Panc1 (cell line): ENCODE results near the gene EPHB6. TPM values are rescaled to one million over a fixed set of nuclear protein-coding genes. Genes with fewer than 3 reads are reported as not detected.

ENCODE experiments used
- ATAC-seq: fragments of 200-7000 bp; cut with Tn5 transposase; 2 replicates; pipeline ENCODE4 v1.9.1; 2020; ENCODE audit warnings: mild to moderate bottlenecking, moderate library complexity
- BruUV-seq: library from RNA; stranded (reverse); fragments of 400-500 nt; replicated peaks from 2 replicates; lab custom pipeline; 2021; lab: Mats Ljungman, UMichigan
- CTCF ChIA-PET: fragments of 300-600 bp; sonication (Branson Sonifier 250); formaldehyde crosslinking; loops from one replicate; lab custom pipeline; 2022; ENCODE audit warnings: antibody characterized with exemption; lab: Charles Lee
- POLR2A ChIA-PET: fragments of 300-600 bp; sonication (Branson Sonifier 250); formaldehyde crosslinking; loops from one replicate; lab custom pipeline; 2022; ENCODE audit warnings: antibody characterized with exemption; lab: Charles Lee
- DNase-seq: peaks from one replicate; pipeline ENCODE4 v3.0.0-alpha.2; 2010; ENCODE audit warnings: low read depth, low spot score
- H3K27ac ChIP-seq: 2 replicates; pipeline ENCODE4 v1.5.1; 2011; ENCODE audit warnings: mild to moderate bottlenecking, low read length, inconsistent platforms
- H3K27me3 ChIP-seq: fragments of 200-500 bp; sonication (Bioruptor generic); 2 replicates; pipeline ENCODE4 v1.6.0; 2014; ENCODE audit warnings: low read length, inconsistent platforms; ENCODE audit not compliant: control insufficient read depth, insufficient read depth
- H3K36me3 ChIP-seq: fragments of 200-500 bp; sonication (Bioruptor generic); 2 replicates; pipeline ENCODE4 v1.5.1; 2014; ENCODE audit warnings: inconsistent platforms, mild to moderate bottlenecking, low read length, moderate library complexity; ENCODE audit not compliant: control insufficient read depth, insufficient read depth
- H3K4me1 ChIP-seq: 2 replicates; pipeline ENCODE4 v1.5.1; 2011; ENCODE audit warnings: inconsistent platforms, mild to moderate bottlenecking, low read length, moderate library complexity; ENCODE audit not compliant: control insufficient read depth, insufficient read depth
- H3K4me3 ChIP-seq, 2 experiments: 2 replicates each; pipeline ENCODE4 v1.5.1; 2011 to 2012; ENCODE audit warnings: low read depth in 2 of 2, low read length in 2 of 2, mild to moderate bottlenecking in 2 of 2, inconsistent platforms in 1 of 2, moderate library complexity in 1 of 2
- H3K9me3 ChIP-seq: fragments of 200-500 bp; sonication (Bioruptor generic); 2 replicates; pipeline ENCODE4 v1.5.1; 2014; ENCODE audit warnings: low read depth, mild to moderate bottlenecking, inconsistent platforms, low read length, moderate library complexity; ENCODE audit not compliant: control insufficient read depth, insufficient read depth
- CTCF ChIP-seq: fragments of 450-650 bp; IDR thresholded peaks from 2 replicates; pipeline ENCODE4 v1.5.1; 2017; ENCODE audit warnings: mild to moderate bottlenecking
- POLR2AphosphoS5 ChIP-seq: IDR thresholded peaks from 2 replicates; pipeline ENCODE4 v1.6.1; 2012; ENCODE audit warnings: mild to moderate bottlenecking, low read depth, low read length, moderate library complexity
- REST ChIP-seq, 2 experiments: IDR thresholded peaks; 2 replicates each; pipeline ENCODE4 v1.6.1; 2011 to 2012; ENCODE audit warnings: low read depth in 2 of 2, control low read depth in 1 of 2, low read length in 1 of 2, mild to moderate bottlenecking in 1 of 2, moderate library complexity in 1 of 2; ENCODE audit not compliant: insufficient read depth in 1 of 2
- SIN3A ChIP-seq: IDR thresholded peaks from 2 replicates; pipeline ENCODE4 v1.6.1; 2012; ENCODE audit warnings: low read depth, mild to moderate bottlenecking, low read length, moderate library complexity, borderline replicate concordance; ENCODE audit not compliant: insufficient read depth
- TCF7L2 ChIP-seq: IDR thresholded peaks from 2 replicates; pipeline ENCODE4 v1.6.1; 2011; ENCODE audit warnings: mild to moderate bottlenecking, low read depth, low read length, inconsistent platforms
- in situ Hi-C: cut with HindIII; loops from 2 replicates; pipeline ENCODE4 v1.10.0; 2016; ENCODE audit warnings: low sequenced_read_pairs, low pct_unique_long_range_greater_than_20kb
- intact Hi-C: fragments of 100-400 bp; cut with micrococcal nuclease; formaldehyde crosslinking; loops from one replicate; pipeline ENCODE4 v1.10.0; 2022; ENCODE audit not compliant: unreplicated experiment
- total RNA-seq: library from RNA; stranded (reverse); gene quantifications from one replicate; pipeline ENCODE4 v1.2.1, GENCODE V29; 2021; ENCODE audit not compliant: unreplicated experiment

EPHB6 gene
- total RNA-seq, 1 experiment from 2014 or later: 0.54 TPM

GRCh38 chr7:142859829-142860228 lies 5.0 kb downstream of the EPHB6 start:
- Histone ChIP-seq H3K27ac (no peak overlapping the region), H3K27me3 (peaks cover 17% of the 10 kb centered on the region), H3K36me3 (no peaks in the 10 kb centered on the region; the same call in 1 of the 2 replicates), H3K9me3 (no peaks in the 10 kb centered on the region), H3K4me3 (no peak overlapping the region), H3K4me1 (no peaks in the 10 kb centered on the region; the same call in 1 of the 2 replicates)
- POLR2A ChIA-PET: no interaction called here
- DNase-seq: no peak
- TF ChIP-seq CTCF (no peak), SIN3A (no peak), TCF7L2 (no peak)
- ATAC-seq: no peak
- intact Hi-C loops (no loop called here), in situ Hi-C loops (no loop called here)
- CTCF ChIA-PET: no interaction called here
- BruUV-seq: no TSS peak

GRCh38 chr7:142860968-142861367 lies 6.1 kb downstream of the EPHB6 start:
- ChIA-PET POLR2A (no interaction called here), CTCF (no interaction called here)
- in situ Hi-C loops: no loop called here

More at GRCh38 chr7:142860968-142861367, 6.1 kb downstream of the EPHB6 start:
- TF ChIP-seq TCF7L2 (no peak), SIN3A (no peak), CTCF (no peak), POLR2AphosphoS5 (no peak), REST (IDR thresholded peaks at IDR 0.05; ENCODE audit: insufficient read depth in 1 of 2, low read depth in 2 of 2, low read length in 1 of 2) (no peak)
- ATAC-seq (no peak), DNase-seq (no peak)
- intact Hi-C loops: no loop called here
- H3K27ac ChIP-seq: no peak overlapping the region
- H3K36me3 ChIP-seq: no peaks in the 10 kb centered on the region; the same call in 1 of the 2 replicates
- no peaks in the 10 kb centered on the region for H3K9me3 ChIP-seq
- BruUV-seq: no TSS peak
- no peak overlapping the region for H3K4me3 ChIP-seq
- peaks cover 14% of the 10 kb centered on the region for H3K27me3 ChIP-seq
- H3K4me1 ChIP-seq: no peaks in the 10 kb centered on the region
